A549 (cell line): ENCODE data around the gene ZRANB3. TPM values are rescaled to one million over a fixed set of nuclear protein-coding genes. Genes with fewer than 3 reads are reported as not detected.

Experiments
- ATAC-seq, 2 experiments: fragments of 200-7000 bp in 1 of 2; fragments of >200 bp in 1 of 2; cut with Nextera tagmentation in 1 of 2; cut with Tn5 transposase in 1 of 2; 3 replicates each; pipeline versions ENCODE4 v1.8.0 to v1.9.1; 2018 to 2020; ENCODE audit warnings: mild to moderate bottlenecking in 1 of 2, moderate library complexity in 1 of 2
- CTCF ChIA-PET: fragments of 300-600 bp; sonication (Branson Sonifier 250); formaldehyde crosslinking; extraction: SDS; loops from one replicate; lab custom pipeline; 2021; ENCODE audit warnings: antibody characterized with exemption, inconsistent platforms; lab: Yijun Ruan, JAX
- POLR2A ChIA-PET: fragments of 350-600 bp; formaldehyde crosslinking; extraction: SDS; loops from one replicate; lab custom pipeline; 2021; ENCODE audit warnings: antibody characterized with exemption, inconsistent platforms; lab: Yijun Ruan, JAX
- DNase-seq, 2 experiments: peaks; one replicate each; pipeline versions ENCODE4 v3.0.0 to v3.0.0-alpha.2; 2011 to 2016; ENCODE audit warnings: low read depth in 1 of 2, low spot score in 1 of 2
- FAIRE-seq: peaks from 2 replicates; lab custom pipeline; 2011; peaks lifted over from hg19 to GRCh38; lab: Jason Lieb, UNC
- H3K27ac ChIP-seq, 2 experiments: fragments of >200 bp; sonication (Bioruptor Twin); formaldehyde crosslinking; 3 replicates each; pipeline ENCODE4 v1.5.1; 2016 to 2017
- H3K4me1 ChIP-seq: fragments of >200 bp; sonication (Bioruptor Twin); formaldehyde crosslinking; 3 replicates; pipeline ENCODE4 v1.6.1; 2016
- H3K4me2 ChIP-seq: fragments of >200 bp; sonication (Bioruptor Twin); formaldehyde crosslinking; 3 replicates; pipeline ENCODE4 v1.6.1; 2016
- H3K4me3 ChIP-seq: fragments of >200 bp; sonication (Bioruptor Twin); formaldehyde crosslinking; 3 replicates; pipeline ENCODE4 v1.5.1; 2016
- H3K9me3 ChIP-seq: fragments of >200 bp; sonication (Bioruptor Twin); formaldehyde crosslinking; 3 replicates; pipeline ENCODE4 v1.6.1; 2016
- CBX2 ChIP-seq: fragments of 200-600 bp; sonication (generic); IDR thresholded peaks from 2 replicates; pipeline ENCODE4 v1.6.1; 2016; ENCODE audit warnings: low read depth, mild to moderate bottlenecking, borderline replicate concordance
- CBX8 ChIP-seq: fragments of 200-600 bp; sonication (generic); IDR thresholded peaks from 2 replicates; pipeline ENCODE4 v1.6.1; 2016
- CHD4 ChIP-seq: fragments of 200-600 bp; sonication (generic); IDR thresholded peaks from 2 replicates; pipeline ENCODE4 v1.6.1; 2016; ENCODE audit warnings: antibody characterized with exemption, mild to moderate bottlenecking, borderline replicate concordance
- E2F6 ChIP-seq: IDR thresholded peaks from 2 replicates; pipeline ENCODE4 v1.6.1; 2012; ENCODE audit warnings: low read depth, borderline replicate concordance
- FOSL2 ChIP-seq, 2 experiments: fragments of 450-650 bp in 1 of 2; fragments of >200 bp in 1 of 2; sonication (Bioruptor Twin) in 1 of 2; formaldehyde crosslinking; IDR thresholded peaks; 2 replicates each; pipeline versions ENCODE4 v1.5.0 to v1.6.1; 2016 to 2020; ENCODE audit warnings: mild to moderate bottlenecking in 1 of 2, moderate library complexity in 1 of 2
- FOXS1 ChIP-seq: fragments of 250-450 bp; sonication (Bioruptor Pico); IDR thresholded peaks from 2 replicates; pipeline ENCODE4 v1.5.0; 2020; ENCODE audit warnings: mild to moderate bottlenecking, moderate library complexity
- GATA3 ChIP-seq: IDR thresholded peaks from 2 replicates; pipeline ENCODE4 v1.6.1; 2012; ENCODE audit warnings: borderline replicate concordance
- HES2 ChIP-seq: fragments of >200 bp; sonication (Bioruptor Twin); formaldehyde crosslinking; IDR thresholded peaks from 2 replicates; pipeline ENCODE4 v1.6.1; 2016
- HEYL ChIP-seq: fragments of 250-450 bp; sonication (Bioruptor Pico); IDR thresholded peaks from 2 replicates; pipeline ENCODE4 v1.8.0; 2021; ENCODE audit warnings: mild to moderate bottlenecking, moderate library complexity
- HOXB13 ChIP-seq: fragments of 250-450 bp; sonication (Bioruptor Pico); IDR thresholded peaks from 2 replicates; pipeline ENCODE4 v1.5.0; 2020; ENCODE audit warnings: low read depth, mild to moderate bottlenecking, moderate library complexity
- MAFK ChIP-seq: fragments of 450-650 bp; IDR thresholded peaks from 2 replicates; pipeline ENCODE4 v1.6.1; 2014; ENCODE audit not compliant: partially characterized antibody
- MAX ChIP-seq: IDR thresholded peaks from 2 replicates; pipeline ENCODE4 v1.6.1; 2012
- MYC ChIP-seq: IDR thresholded peaks from 2 replicates; pipeline ENCODE4 v1.6.1; 2012; ENCODE audit warnings: mild to moderate bottlenecking, inconsistent platforms, low read length, improper control_type of control experiment, borderline replicate concordance
- POLR2AphosphoS2 ChIP-seq: conservative IDR thresholded peaks from 2 replicates; pipeline ENCODE4 v1.6.1; 2012; ENCODE audit warnings: low read length, improper control_type of control experiment, inconsistent platforms
- RCOR1 ChIP-seq: fragments of 150-350 bp; IDR thresholded peaks from 2 replicates; pipeline ENCODE4 v1.6.1; 2014; ENCODE audit warnings: antibody characterized with exemption, low read length, low read depth
- REST ChIP-seq: fragments of 200-600 bp; sonication (generic); IDR thresholded peaks from 2 replicates; pipeline ENCODE4 v1.6.1; 2016; ENCODE audit warnings: antibody characterized with exemption, mild to moderate bottlenecking, moderate library complexity
- RNF2 ChIP-seq: fragments of 200-600 bp; sonication (generic); IDR thresholded peaks from 2 replicates; pipeline ENCODE4 v1.6.1; 2016; ENCODE audit warnings: low read depth, mild to moderate bottlenecking, antibody characterized with exemption, moderate library complexity, borderline replicate concordance
- SREBF2 ChIP-seq: fragments of 450-650 bp; IDR thresholded peaks from 2 replicates; pipeline ENCODE4 v1.6.1; 2014; ENCODE audit warnings: mild to moderate bottlenecking, moderate library complexity
- TFCP2L1 ChIP-seq: fragments of 250-450 bp; sonication (Bioruptor Pico); IDR thresholded peaks from 2 replicates; pipeline ENCODE4 v1.5.0; 2021; ENCODE audit warnings: mild to moderate bottlenecking
- USF2 ChIP-seq: fragments of 450-650 bp; IDR thresholded peaks from 2 replicates; pipeline ENCODE4 v1.6.1; 2014; ENCODE audit warnings: antibody characterized with exemption
- ZSCAN20 ChIP-seq: fragments of 250-450 bp; sonication (Bioruptor Pico); IDR thresholded peaks from 2 replicates; pipeline ENCODE4 v1.8.0; 2022; ENCODE audit warnings: mild to moderate bottlenecking, moderate library complexity
- WGBS: methylation state at CpG from one replicate; pipeline ENCODE4 v1.1.6; 2017; ENCODE audit errors: missing lambda C conversion rate; 5-methylcytosine and 5-hydroxymethylcytosine counted together
- polyA plus RNA-seq, 4 experiments: library from polyadenylated mRNA; depleted of rRNA in 3 of 4; stranded (reverse); fragments of >200 nt; fragmentation: RNase III in 1 of 4; extraction: RNeasy Plus Mini Kit Qiagen cat#74134 plus additional on column Dnase treatment in 1 of 4; gene quantifications; 2 replicates in 3 of 4; 3 replicates in 1 of 4; pipeline ENCODE4 v1.2.3, GENCODE V29; 2011 to 2017

The ZRANB3 gene
- polyA plus RNA-seq, 2 of the 4 experiments (the other 2 are of a cell fraction), result 6.2 to 12.4 TPM

GRCh38 chr2:135335256-135335655, 195.8 kb downstream of the ZRANB3 start (continued):
- TF ChIP-seq REST, result no peak
- no peak for TF ChIP-seq SREBF2
- TF ChIP-seq RNF2, result no peak
- TF ChIP-seq MYC, result no peak
- TF ChIP-seq, all 56 proteins: peak for 0

- no peak for ATAC-seq
- H3K4me3 ChIP-seq, result no peak overlapping the region
- H3K4me1 ChIP-seq, result no peaks in the 10 kb centered on the region
- peaks cover 23% of the 10 kb centered on the region; the same call in 2 of the 3 replicates for H3K9me3 ChIP-seq
- DNase-seq, result no peak
- CTCF ChIA-PET, result interaction anchor here (0.6 kb wide), 1 partner anchor 263 kb away, joined by 3 read pairs; no protein-coding TSS in a partner anchor
- POLR2A ChIA-PET, result no interaction called here
- 23% methylated on average over 1 of the region's 1 CpG for WGBS
- no peak overlapping the region for H3K4me2 ChIP-seq
- no peak for FAIRE-seq
- H3K27ac ChIP-seq, result no peak overlapping the region
- no peak for TF ChIP-seq MAX
- no peak for TF ChIP-seq GATA3
- TF ChIP-seq ZSCAN20, result no peak
- no peak for TF ChIP-seq MAFK
- TF ChIP-seq HEYL (CRISPR knock-in tag), result no peak
- TF ChIP-seq CBX2, result no peak
- TF ChIP-seq TFCP2L1 (CRISPR knock-in tag), result no peak
- TF ChIP-seq MYC, result no peak
- no peak for TF ChIP-seq HOXB13 (CRISPR knock-in tag)
- TF ChIP-seq RCOR1, result no peak
- no peak for TF ChIP-seq E2F6
- no peak for TF ChIP-seq CBX8
- TF ChIP-seq FOSL2 (IDR thresholded peaks at IDR 0.05), result no peak
- no peak for TF ChIP-seq FOSL2 (CRISPR knock-in tag; IDR thresholded peaks at IDR 0.05)
- TF ChIP-seq FOXS1 (CRISPR knock-in tag), result no peak
Observed at GRCh38 chr2:135327146-135327545, 203.9 kb downstream of the ZRANB3 start.

GRCh38 chr2:135320465-135321355, 210.3 kb downstream of the ZRANB3 start:
- FAIRE-seq, result no peak
- H3K4me1 ChIP-seq, result no peaks in the 10 kb centered on the region
- POLR2A ChIA-PET, result no interaction called here
- TF ChIP-seq SREBF2 (no peak), HES2 (no peak), CHD4 (no peak), POLR2AphosphoS2 (no peak), USF2 (no peak), RNF2 (no peak)
- H3K4me2 ChIP-seq, result no peak overlapping the region
- CTCF ChIA-PET, result no interaction called here
- no peak for DNase-seq
- H3K4me3 ChIP-seq, result no peak overlapping the region
- ATAC-seq, result no peak
- 82% methylated on average over 4 of the region's 4 CpGs for WGBS
- H3K27ac ChIP-seq, result no peak overlapping the region
- peaks cover 3% of the 10 kb centered on the region; the same call in 1 of the 3 replicates for H3K9me3 ChIP-seq
